AML-193 (cell line): ENCODE measurements around the gene CARD9.

Experiments
- DNase-seq, 2 experiments: peaks; one replicate each; lab custom pipeline; 2025; lab: John Stamatoyannopoulos, UW

Gene CARD9

DNA sequence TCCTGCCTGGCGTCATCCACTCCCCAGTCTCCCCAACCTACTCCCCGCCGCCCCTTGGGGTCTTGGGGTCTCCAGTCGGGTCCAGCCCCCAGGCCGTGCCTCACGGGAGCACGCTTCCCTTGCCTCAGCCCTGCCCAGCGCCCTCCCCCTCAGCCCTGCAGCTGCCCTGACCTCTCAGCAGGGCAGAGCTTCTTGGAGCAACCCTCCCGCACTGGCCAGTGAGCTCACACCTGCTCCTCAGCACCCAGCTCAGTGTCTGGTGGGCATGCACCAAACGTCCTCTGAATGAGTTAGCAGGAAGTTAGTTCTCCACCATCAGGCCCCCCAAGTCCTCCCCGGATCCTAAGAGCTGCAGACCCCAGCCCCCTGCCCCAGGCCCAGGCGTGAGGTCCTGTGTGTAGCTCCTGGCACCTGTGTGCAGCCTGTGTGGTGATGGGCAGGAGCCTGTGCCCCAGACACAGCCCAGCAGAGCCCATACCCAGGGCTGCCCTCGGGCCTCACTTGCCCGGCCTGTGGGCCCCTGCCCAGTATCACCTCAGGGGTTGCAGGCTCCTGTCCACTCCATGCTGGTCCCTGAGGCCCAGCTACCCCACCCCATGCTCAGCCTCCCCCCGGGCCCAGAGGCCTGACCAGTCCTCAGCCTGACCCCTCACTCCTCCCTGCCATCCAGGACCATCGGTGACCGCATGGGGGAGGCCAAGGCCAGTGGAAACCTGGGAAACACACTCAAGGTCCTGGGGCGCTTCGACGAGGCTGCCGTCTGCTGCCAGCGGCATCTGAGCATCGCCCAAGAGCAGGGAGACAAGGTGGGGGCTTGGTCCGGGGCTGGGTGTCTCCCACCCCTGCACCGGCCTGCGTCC is 37.9 kb downstream of the CARD9 start:
- no peak for DNase-seq

- DNase-seq = no peak
Measured at GRCh38 chr9:136334541-136334940, 38.9 kb downstream of the CARD9 start.

GRCh38 chr9:136333486-136333885 is 40.0 kb downstream of the CARD9 start:
- no peak for DNase-seq

DNA sequence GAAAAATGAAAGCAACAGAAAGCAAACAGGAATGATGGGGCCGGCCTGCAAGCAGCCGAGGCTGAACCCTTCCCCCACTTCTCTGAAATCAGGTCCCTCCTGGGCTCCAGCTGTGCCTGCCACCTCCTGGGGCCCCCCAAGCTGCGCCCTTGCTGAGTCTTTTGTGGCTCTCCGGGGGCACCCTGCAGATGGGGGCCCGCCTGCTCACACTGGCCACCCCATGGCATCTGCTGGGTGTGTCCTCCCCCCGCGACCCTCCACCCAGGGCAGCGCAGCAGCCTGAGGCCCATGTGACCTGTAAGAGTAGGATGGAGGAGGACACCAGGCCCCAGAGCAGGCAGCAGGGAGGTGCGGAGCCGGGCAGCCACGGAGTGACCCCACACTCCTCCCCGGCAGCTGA is 40.4 kb downstream of the CARD9 start:
- no peak for DNase-seq

GRCh38 chr9:136332482-136332983 is 40.9 kb downstream of the CARD9 start:
- no peak for DNase-seq

DNA sequence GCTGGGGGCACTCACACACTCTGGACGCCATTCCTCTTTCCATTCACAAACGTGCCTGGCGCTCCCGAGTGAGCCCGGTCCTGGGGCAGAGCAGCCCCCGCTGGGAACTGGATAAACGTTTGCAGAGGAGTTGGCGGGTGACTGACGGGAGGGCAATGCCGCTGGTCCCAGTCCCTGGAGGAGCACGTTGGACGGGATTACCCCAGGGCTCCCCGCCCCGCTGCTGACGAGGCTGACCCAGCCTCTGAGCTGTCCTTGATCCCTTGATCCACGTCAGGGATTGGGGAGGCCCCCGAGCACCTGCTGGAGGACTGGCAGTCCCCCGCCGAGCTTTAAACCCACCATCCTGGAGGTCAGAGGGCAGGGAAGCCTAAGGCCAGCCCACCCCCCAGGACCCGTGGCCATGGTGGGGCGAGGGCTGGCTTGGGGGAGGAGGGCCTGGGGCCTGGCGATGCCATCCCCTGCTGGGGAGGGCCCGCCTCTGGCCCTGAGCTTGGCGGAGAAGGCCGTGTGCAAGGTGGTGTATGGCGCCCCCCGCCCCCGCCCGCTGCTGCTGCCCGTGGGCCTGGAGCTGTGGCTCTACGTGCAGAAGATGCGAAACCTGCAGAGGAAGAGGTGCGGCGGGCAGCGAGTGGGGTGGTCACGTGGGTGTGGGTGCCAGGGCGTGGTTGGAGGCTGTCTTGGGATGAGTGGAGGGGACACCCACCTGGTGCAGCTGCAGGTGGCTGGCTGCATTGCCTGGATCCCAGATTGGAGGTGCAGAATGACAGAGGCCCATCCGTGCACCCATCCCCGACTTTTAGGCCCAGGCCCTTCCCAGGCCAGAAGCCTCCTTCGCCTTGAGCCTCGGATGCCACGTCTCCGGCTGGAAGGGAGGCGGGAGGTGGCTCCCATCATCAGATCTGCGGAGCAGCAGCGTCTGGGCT is 41.6 kb downstream of the CARD9 start:
- DNase-seq = no peak

GRCh38 chr9:136331030-136331429 is 42.4 kb downstream of the CARD9 start:
- DNase-seq = no peak

DNA sequence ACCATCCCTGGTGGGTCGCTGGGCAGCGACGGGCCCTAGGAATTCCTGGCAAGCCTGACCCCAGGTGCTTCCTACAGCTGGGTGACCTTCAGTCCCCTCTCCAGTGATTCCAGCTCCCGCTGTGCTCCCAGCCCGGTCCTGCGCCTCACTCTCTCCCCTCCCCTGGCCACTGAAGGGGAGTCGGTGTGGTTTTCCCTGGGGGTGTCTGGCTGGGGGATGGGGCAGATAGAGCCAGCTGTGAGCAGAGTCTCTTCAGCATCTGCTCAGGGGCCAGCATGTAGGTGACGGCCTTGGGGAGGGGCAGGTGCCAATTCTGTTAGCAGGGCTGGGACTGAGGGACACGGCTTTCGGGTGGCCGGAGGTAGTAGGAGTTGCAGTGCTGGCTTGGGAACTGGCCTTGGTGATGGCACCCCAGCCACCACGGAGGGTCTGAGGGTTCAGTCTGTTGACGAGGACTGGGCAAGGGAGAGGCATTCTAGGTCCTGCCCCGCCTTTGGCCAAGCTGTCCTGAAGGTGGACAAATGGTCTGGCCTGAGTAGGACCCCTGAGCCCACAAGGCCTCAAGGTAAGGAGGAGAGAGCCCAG is 43.0 kb downstream of the CARD9 start:
- DNase-seq = no peak

DNA sequence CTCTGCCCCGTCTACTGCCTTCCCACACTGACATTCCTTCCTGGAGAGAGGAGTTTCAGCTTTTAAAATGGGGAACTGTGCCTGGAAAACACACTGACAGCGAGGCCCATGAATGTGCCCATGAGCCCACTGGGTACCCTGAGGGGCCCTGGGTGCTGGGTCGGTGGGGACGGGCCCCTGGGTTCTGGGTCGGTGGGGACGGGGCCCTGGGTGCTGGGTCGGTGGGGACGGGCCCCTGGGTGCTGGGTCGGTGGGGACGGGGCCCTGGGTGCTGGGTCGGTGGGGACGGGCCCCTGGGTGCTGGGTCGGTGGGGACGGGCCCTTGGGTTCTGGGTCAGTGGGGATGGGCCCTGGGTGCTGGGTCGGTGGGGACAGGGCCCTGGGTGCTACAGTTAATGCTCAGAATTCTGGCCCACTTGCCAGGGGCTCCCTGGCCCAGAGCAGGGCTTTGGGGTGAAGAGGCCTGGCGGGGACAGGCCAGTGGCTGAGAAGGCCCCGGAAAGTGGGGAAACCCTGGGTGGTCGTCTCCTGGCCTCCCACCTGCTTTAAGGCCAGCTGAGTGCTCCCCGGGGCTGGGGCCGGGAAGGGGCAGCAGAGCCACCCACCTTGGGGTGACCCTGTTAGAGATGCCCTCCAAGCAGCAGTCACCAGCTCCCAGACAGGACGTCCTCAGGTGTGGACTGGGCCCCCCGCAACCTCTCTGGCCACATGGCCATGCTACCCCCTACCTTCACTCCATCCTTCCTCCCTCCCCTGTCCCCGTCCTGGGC is 43.6 kb downstream of the CARD9 start:
- no peak for DNase-seq

DNA sequence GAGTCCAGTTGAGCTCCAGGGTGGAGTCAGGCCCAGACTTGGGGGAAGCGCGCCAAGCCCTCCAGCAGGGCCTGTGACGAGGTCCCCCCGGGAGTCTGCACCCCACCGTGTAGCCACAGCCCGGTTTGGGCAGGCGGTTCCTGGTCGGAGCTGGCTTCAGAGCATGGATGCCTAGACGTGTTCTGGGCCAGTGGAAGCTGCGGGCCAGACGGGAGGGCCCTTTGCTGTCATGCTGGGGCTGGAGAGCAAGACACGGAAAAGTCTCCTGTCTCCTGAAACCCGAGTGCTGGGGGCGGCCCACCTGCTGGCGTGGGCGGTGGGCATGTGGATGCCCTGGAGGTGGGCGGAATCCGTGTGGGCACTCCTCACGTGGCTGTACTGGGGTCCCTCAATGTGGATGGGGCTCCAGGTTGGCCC is 44.2 kb downstream of the CARD9 start:
- DNase-seq = no peak

- DNase-seq = no peak
Measured at GRCh38 chr9:136328622-136329041, 44.8 kb downstream of the CARD9 start.

DNA sequence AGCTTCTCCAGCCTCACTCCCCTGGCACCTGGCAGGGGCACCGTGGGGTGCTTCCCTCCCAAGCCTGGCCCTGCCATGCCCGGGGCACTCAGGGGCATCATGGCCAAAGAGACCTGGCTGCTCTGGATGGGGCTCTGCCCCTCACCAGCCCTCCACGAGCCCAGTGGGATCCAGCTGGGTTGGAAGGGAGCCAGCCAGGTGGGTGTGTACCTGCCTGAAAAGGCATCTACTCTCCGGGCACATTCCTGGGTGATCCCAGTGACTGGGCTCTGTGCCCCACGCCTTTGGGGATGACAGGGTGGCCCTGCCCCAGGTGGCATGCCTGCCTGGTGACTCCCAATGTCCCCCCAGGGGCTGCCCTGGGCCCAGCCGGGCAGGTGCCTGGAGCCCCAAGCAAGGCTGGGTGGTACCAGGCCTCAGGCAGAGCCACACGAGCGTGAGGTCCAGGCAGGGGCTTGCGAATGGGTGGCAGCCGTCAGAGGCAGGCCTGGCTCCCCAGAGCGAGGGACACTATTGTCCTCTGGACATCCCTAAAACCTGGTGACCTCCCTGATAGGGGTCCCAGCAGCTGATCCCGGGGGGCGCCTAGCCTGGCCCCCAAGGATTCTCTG is 45.4 kb downstream of the CARD9 start:
- no peak for DNase-seq

DNA sequence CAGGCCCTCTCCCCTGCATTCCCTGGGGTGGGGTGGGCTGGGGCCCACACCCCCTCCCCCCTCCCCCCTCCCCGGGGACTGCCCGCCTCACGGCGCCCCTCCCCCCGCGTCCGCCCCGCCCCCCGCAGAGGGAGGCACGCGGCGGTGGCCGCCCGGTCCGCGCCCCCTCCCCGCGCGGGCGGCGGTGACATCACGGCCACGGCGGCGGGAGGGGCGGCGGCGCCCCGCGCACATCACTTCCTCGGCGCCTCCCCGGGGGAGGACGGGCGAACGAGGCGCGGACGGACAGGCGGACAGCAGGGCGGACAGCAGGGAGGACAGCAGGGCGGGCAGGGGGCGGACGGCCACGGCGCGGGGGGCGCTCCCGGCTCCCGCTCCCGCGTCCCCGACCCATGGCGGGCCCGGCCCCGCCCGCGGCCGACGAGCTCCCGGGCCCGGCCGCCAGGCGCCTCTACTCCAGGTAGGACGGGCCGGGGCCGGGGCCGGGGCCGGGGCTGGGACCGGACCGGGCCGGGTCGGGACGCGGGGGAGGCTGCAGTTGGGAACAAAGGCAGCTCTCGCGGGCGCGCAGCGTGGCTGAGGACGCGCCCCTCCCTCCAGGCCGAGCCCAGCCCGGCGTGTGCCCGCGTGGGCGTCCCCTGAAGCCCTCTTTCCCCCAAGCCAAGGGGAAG is 46.0 kb downstream of the CARD9 start, which contains the start of gene GPSM1:
TSS of gene GPSM1 (plus strand) at position 236 of the 671 bp plus-strand sequence. CDS start at position 393, 157 bp downstream.
- DNase-seq = no peak

- DNase-seq = no peak
Measured at GRCh38 chr9:136326761-136327303, 46.6 kb downstream of the CARD9 start.

DNA sequence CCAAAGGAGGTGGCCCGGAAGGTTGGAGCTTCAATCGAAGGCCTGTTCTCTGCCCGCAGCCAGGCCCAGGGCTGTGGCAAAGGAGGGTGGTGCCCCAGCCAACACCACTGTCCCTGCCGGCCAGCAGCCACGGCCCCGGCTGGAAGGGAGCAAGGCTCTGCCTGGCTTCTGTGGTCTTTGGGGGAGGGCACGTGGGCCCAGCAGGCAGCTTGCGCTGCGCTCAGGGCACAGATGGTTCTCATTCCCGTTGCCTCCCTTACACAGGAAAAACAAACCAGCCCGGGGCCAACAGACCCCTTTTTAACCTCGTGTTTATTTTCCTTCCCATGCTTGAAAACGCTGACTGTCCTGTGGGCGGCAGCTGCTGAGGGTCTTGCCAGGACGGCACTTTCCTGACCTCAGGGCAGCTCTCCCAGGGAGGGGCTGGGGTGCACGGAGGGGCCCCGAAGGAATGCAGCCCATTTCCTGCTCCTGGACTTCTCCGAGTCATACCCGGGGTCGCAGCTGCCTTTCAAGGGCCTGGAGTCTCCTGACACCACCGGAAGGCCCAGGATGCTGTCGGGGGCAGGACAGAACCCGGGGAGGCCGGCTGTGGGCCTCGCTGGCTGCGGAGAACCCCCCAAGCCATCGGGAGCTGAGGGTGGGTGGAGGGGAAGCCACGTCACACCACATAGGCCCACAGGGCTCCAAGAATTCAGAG is 47.3 kb downstream of the CARD9 start:
- DNase-seq = no peak

- no peak for DNase-seq
Measured at GRCh38 chr9:136325358-136325757, 48.1 kb downstream of the CARD9 start.

- DNase-seq = no peak
Measured at GRCh38 chr9:136324501-136325300, 48.8 kb downstream of the CARD9 start.

- no peak for DNase-seq
Measured at GRCh38 chr9:136323371-136323789, 50.1 kb downstream of the CARD9 start.
